ENCODE data around the gene TMEM181.
"Not testable (repeated sequence)": the region's sequence is repeated elsewhere in the genome, so short reads cannot be mapped to it uniquely, and the experiment has no call there.

The TMEM181 gene

GRCh38 chr6:158661156-158661685 is 101.3 kb downstream of the TMEM181 start:
- FAIRE-seq: no peak
- no peak for DNase-seq (ENCODE audit: insufficient read length, low spot score)
- TF ChIP-seq PAX5 (IDR thresholded peaks at IDR 0.05; ENCODE audit: insufficient read depth, low read length, severe bottlenecking): no peak

GRCh38 chr6:158662607-158662953 is 102.7 kb downstream of the TMEM181 start:
- no peak for FAIRE-seq
- no peak for DNase-seq (ENCODE audit: insufficient read length, low spot score)
- TF ChIP-seq TAF1 (IDR thresholded peaks at IDR 0.05; ENCODE audit: low read depth, low read length): no peak
- TF ChIP-seq SPI1 (IDR thresholded peaks at IDR 0.05; ENCODE audit: low read depth, low read length): no peak
- no peak for TF ChIP-seq POU2F2 (IDR thresholded peaks at IDR 0.05; ENCODE audit: low read depth, low read length)
- no peak for TF ChIP-seq PAX5 (IDR thresholded peaks at IDR 0.05; ENCODE audit: insufficient read depth, low read length, severe bottlenecking)
- no peak for TF ChIP-seq POLR2AphosphoS5 (IDR thresholded peaks at IDR 0.05; ENCODE audit: low read depth, low read length)
- TF ChIP-seq POLR2A (IDR thresholded peaks at IDR 0.05; ENCODE audit: low read depth, low read length): no peak

GRCh38 chr6:158662954-158663624 is 103.2 kb downstream of the TMEM181 start:
- FAIRE-seq (no peak), DNase-seq (ENCODE audit: insufficient read length, low spot score) (no peak)
- no peak for TF ChIP-seq POU2F2 (IDR thresholded peaks at IDR 0.05; ENCODE audit: low read depth, low read length)
- no peak for TF ChIP-seq POLR2AphosphoS5 (IDR thresholded peaks at IDR 0.05; ENCODE audit: low read depth, low read length)
- no peak for TF ChIP-seq POLR2A (IDR thresholded peaks at IDR 0.05; ENCODE audit: low read depth, low read length)
- TF ChIP-seq SPI1 (IDR thresholded peaks at IDR 0.05; ENCODE audit: low read depth, low read length): no peak
- no peak for TF ChIP-seq TAF1 (IDR thresholded peaks at IDR 0.05; ENCODE audit: low read depth, low read length)
- TF ChIP-seq PAX5 (IDR thresholded peaks at IDR 0.05; ENCODE audit: insufficient read depth, low read length, severe bottlenecking): no peak

GRCh38 chr6:158663625-158664165 is 103.8 kb downstream of the TMEM181 start:
- TF ChIP-seq POLR2AphosphoS5 (IDR thresholded peaks at IDR 0.05; ENCODE audit: low read depth, low read length) (no peak), POLR2A (IDR thresholded peaks at IDR 0.05; ENCODE audit: low read depth, low read length) (no peak), TAF1 (IDR thresholded peaks at IDR 0.05; ENCODE audit: low read depth, low read length) (no peak), PAX5 (IDR thresholded peaks at IDR 0.05; ENCODE audit: insufficient read depth, low read length, severe bottlenecking) (no peak), SPI1 (IDR thresholded peaks at IDR 0.05; ENCODE audit: low read depth, low read length) (no peak), POU2F2 (IDR thresholded peaks at IDR 0.05; ENCODE audit: low read depth, low read length) (no peak)

GRCh38 chr6:158665332-158665731 is 105.4 kb downstream of the TMEM181 start:
- FAIRE-seq: no peak
- no peak for TF ChIP-seq PAX5 (IDR thresholded peaks at IDR 0.05; ENCODE audit: insufficient read depth, low read length, severe bottlenecking)
- no peak for TF ChIP-seq POLR2A (IDR thresholded peaks at IDR 0.05; ENCODE audit: low read depth, low read length)
- no peak for TF ChIP-seq POU2F2 (IDR thresholded peaks at IDR 0.05; ENCODE audit: low read depth, low read length)
- no peak for TF ChIP-seq SPI1 (IDR thresholded peaks at IDR 0.05; ENCODE audit: low read depth, low read length)
- no peak for TF ChIP-seq POLR2AphosphoS5 (IDR thresholded peaks at IDR 0.05; ENCODE audit: low read depth, low read length)
- TF ChIP-seq TAF1 (IDR thresholded peaks at IDR 0.05; ENCODE audit: low read depth, low read length): no peak
- DNase-seq (ENCODE audit: insufficient read length, low spot score): no peak

More at GRCh38 chr6:158663625-158664165, 103.8 kb downstream of the TMEM181 start:
- DNase-seq (ENCODE audit: insufficient read length, low spot score) (no peak), FAIRE-seq (no peak)

GRCh38 chr6:158666628-158667359 is 106.9 kb downstream of the TMEM181 start:
- no peak for DNase-seq (ENCODE audit: insufficient read length, low spot score)
- no peak for TF ChIP-seq POLR2A (IDR thresholded peaks at IDR 0.05; ENCODE audit: low read depth, low read length)
- TF ChIP-seq SPI1 (IDR thresholded peaks at IDR 0.05; ENCODE audit: low read depth, low read length): peak; percentile 31; the same call in 1 of the 2 replicates
- peak; percentile 31 for FAIRE-seq

GRCh38 chr6:158667360-158667981 is 107.6 kb downstream of the TMEM181 start:
- FAIRE-seq: no peak
- DNase-seq (ENCODE audit: insufficient read length, low spot score): no peak
- peak; percentile 92 for TF ChIP-seq SPI1 (IDR thresholded peaks at IDR 0.05; ENCODE audit: low read depth, low read length)
- TF ChIP-seq POU2F2 (IDR thresholded peaks at IDR 0.05; ENCODE audit: low read depth, low read length): no peak

GRCh38 chr6:158668707-158669103 is 108.8 kb downstream of the TMEM181 start:
- DNase-seq (ENCODE audit: insufficient read length, low spot score): no peak
- TF ChIP-seq PAX5 (IDR thresholded peaks at IDR 0.05; ENCODE audit: insufficient read depth, low read length, severe bottlenecking): no peak
- TF ChIP-seq POLR2A (IDR thresholded peaks at IDR 0.05; ENCODE audit: low read depth, low read length): no peak
- no peak for TF ChIP-seq POLR2AphosphoS5 (IDR thresholded peaks at IDR 0.05; ENCODE audit: low read depth, low read length)
- TF ChIP-seq SPI1 (IDR thresholded peaks at IDR 0.05; ENCODE audit: low read depth, low read length): no peak
- no peak for TF ChIP-seq TAF1 (IDR thresholded peaks at IDR 0.05; ENCODE audit: low read depth, low read length)
- FAIRE-seq: no peak

- peak; percentile 40 for FAIRE-seq
- no peak for TF ChIP-seq TAF1 (IDR thresholded peaks at IDR 0.05; ENCODE audit: low read depth, low read length)
- no peak for TF ChIP-seq SPI1 (IDR thresholded peaks at IDR 0.05; ENCODE audit: low read depth, low read length)
- TF ChIP-seq POU2F2 (IDR thresholded peaks at IDR 0.05; ENCODE audit: low read depth, low read length): no peak
- no peak for TF ChIP-seq POLR2AphosphoS5 (IDR thresholded peaks at IDR 0.05; ENCODE audit: low read depth, low read length)
- TF ChIP-seq PAX5 (IDR thresholded peaks at IDR 0.05; ENCODE audit: insufficient read depth, low read length, severe bottlenecking): no peak
- no peak for TF ChIP-seq POLR2A (IDR thresholded peaks at IDR 0.05; ENCODE audit: low read depth, low read length)
- no peak for DNase-seq (ENCODE audit: insufficient read length, low spot score)
Observed at GRCh38 chr6:158669145-158670035, 109.5 kb downstream of the TMEM181 start.

- not testable (repeated sequence) for FAIRE-seq; DNase-seq (ENCODE audit: insufficient read length, low spot score)
Observed at GRCh38 chr6:158672119-158672518, 112.2 kb downstream of the TMEM181 start.
